Gastrocnemius medialis (tissue), 4 donors: ENCODE measurements around the gene TMEM161A. TPM values are rescaled to one million over a fixed set of nuclear protein-coding genes. Genes with fewer than 3 reads are reported as not detected.

ENCODE experiments used
- ATAC-seq, 2 donors: fragments of 150-250 bp; one replicate each; pipeline ENCODE4 v1.9.1; 2016
- DNase-seq, 2 donors: peaks; one replicate each; pipeline ENCODE4 v3.0.0-alpha.2; 2019
- H3K27ac ChIP-seq, 4 donors: fragments of 200-600 bp; sonication (generic); 1 replicate in 1 of 4; 2 replicates in 3 of 4; pipeline ENCODE4 v1.5.1; 2016 to 2018; ENCODE audit warnings: mild to moderate bottlenecking in 2 of 4, moderate library complexity in 1 of 4
- H3K27me3 ChIP-seq, 3 donors: fragments of 200-600 bp; sonication (generic) in 2 of 3; 1 replicate in 1 of 3; 2 replicates in 2 of 3; pipeline versions ENCODE4 v1.5.1 to v1.6.0; 2016 to 2019; ENCODE audit warnings: mild to moderate bottlenecking in 1 of 3, moderate library complexity in 1 of 3
- H3K36me3 ChIP-seq, 2 donors: fragments of 200-600 bp; sonication (generic) in 1 of 2; one replicate each; pipeline ENCODE4 v1.5.1; 2017 to 2018
- H3K4me1 ChIP-seq, 2 donors: fragments of 200-600 bp; sonication (generic) in 1 of 2; one replicate each; pipeline ENCODE4 v1.5.1; 2016 to 2017; ENCODE audit warnings: mild to moderate bottlenecking in 2 of 2
- H3K4me3 ChIP-seq, 4 donors: fragments of 200-600 bp; sonication (generic) in 3 of 4; 1 replicate in 1 of 4; 2 replicates in 3 of 4; pipeline ENCODE4 v1.5.1; 2016 to 2019; ENCODE audit warnings: mild to moderate bottlenecking in 2 of 4
- H3K9me3 ChIP-seq, 3 donors: fragments of 200-600 bp; sonication (generic) in 2 of 3; 1 replicate in 1 of 3; 2 replicates in 2 of 3; pipeline ENCODE4 v1.5.1; 2016 to 2019
- CTCF ChIP-seq, 5 experiments: fragments of 450-650 bp in 3 of 5; fragments of 200-600 bp in 2 of 5; sonication (generic) in 2 of 5; IDR thresholded peaks in 4 of 5; conservative IDR thresholded peaks in 1 of 5; 1 replicate in 4 of 5; 2 replicates in 1 of 5; pipeline ENCODE4 v1.5.1; 2016 to 2019; ENCODE audit warnings: antibody characterized with exemption in 5 of 5, mild to moderate bottlenecking in 3 of 5, moderate library complexity in 3 of 5
- POLR2A ChIP-seq, 2 donors: fragments of 450-650 bp; IDR thresholded peaks; one replicate each; pipeline ENCODE4 v1.6.1; 2017; ENCODE audit warnings: antibody characterized with exemption in 2 of 2, mild to moderate bottlenecking in 2 of 2, moderate library complexity in 2 of 2
- in situ Hi-C, 4 donors: fragments of 200-750 bp; cut with MboI; loops; one replicate each; pipeline versions ENCODE4 v1.15.0 to v1.8.0; 2017; ENCODE audit warnings: low sequenced_read_pairs in 4 of 4
- intact Hi-C: fragments of 100-400 bp; cut with DNase I; formaldehyde crosslinking; loops from one replicate; pipeline ENCODE4 v1.15.1; 2023; ENCODE audit warnings: low total_unique reads
- total RNA-seq, 4 donors: library from RNA; depleted of rRNA; stranded (reverse); fragments of >200 nt; gene quantifications; one replicate each; pipeline versions ENCODE4 v1.1.0 to v1.2.3, GENCODE V29; 2016

TMEM161A gene
- total RNA-seq, result 10 to 100 TPM; 30.1 to 52.1 (median 42.8) TPM

DNA sequence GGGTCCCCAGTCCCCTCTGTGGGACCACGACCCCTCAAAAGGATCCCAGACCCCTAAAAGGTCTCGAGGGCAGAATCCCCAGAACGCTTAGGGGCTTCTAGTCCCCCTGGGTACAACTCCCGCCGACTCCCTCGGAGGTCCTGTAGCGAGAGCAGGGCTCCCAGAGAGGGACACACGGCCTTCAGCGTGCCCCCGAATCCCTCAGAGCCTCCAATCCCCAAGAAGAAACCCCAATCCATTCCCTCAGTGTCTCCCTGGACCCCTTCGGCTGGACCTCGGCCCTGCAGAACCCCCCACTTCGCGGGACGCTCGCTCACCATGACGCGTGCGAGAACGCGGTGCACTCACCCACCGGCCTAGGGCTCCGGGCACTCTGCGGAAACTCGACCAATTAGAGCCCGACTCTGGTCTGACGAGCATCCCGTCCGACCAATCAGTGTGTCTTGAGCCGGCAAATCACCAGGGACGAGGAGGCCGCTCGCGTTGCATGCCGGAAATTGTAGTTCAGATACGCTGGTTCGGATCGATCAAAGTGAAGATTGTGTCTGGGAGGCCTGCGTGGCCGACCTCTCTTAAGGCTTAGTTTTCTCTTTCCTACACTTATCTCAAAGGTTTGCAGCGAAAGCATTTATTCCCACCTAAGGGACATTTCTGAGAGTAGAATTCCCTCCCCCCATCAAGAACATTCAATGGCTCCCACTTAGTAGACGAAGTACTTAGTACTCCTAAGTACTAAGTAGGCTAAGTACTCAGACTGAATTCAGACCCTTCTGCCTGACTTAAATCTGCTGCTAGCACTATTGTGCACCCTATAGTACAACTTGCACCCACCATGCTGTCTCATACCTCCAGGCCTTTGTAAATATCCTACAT lies at the start of gene TMEM161A:
Gene TMEM161A, minus strand, starts transcription at position 370 of the 873 bp plus-strand sequence. Its CDS starts 50 bp downstream, at position 320.
- Histone ChIP-seq H3K4me1 (peaks cover 7 to 14% of the 10 kb centered on the region in 2 donors), H3K9me3 (no peaks in the 10 kb centered on the region), H3K27ac (peak within 1 kb of the TSS; percentile 90 to 98 (median 94)), H3K36me3 (no peaks in the 10 kb centered on the region), H3K4me3 (peak within 1 kb of the TSS; percentile 80 to 90 (median 88)), H3K27me3 (no peaks in the 10 kb centered on the region)
- intact Hi-C loops, result loop anchor here (5.0 kb wide), 1 partner anchor 54 kb away; the partner anchor contains the start of genes BORCS8 and RFXANK
- ATAC-seq, result peak; percentile 99 to 100
- TF ChIP-seq CTCF (IDR thresholded peaks at IDR 0.05 in 4 of 5, conservative IDR thresholded peaks at IDR 0.05 in 1 of 5) (no peak), POLR2A (IDR thresholded peaks at IDR 0.05) (peak; percentile 90 to 96)
- in situ Hi-C loops, result loop anchor here in 3 of 4 donors (5.0 to 10.0 kb wide), 3 partner anchors 81 to 86 kb away; no protein-coding TSS in a partner anchor
- peak; percentile 96 to 98 for DNase-seq

GRCh38 chr19:19186742-19187141 lies 48.5 kb upstream of the TMEM161A start:
- H3K27ac ChIP-seq, result no peak overlapping the region
- DNase-seq (no peak), ATAC-seq (no peak)
- H3K4me3 ChIP-seq, result no peak overlapping the region
- TF ChIP-seq POLR2A (IDR thresholded peaks at IDR 0.05), result no peak
- no peak for TF ChIP-seq CTCF (IDR thresholded peaks at IDR 0.05 in 4 of 5, conservative IDR thresholded peaks at IDR 0.05 in 1 of 5)
- no peaks in the 10 kb centered on the region for H3K9me3 ChIP-seq
- intact Hi-C loops, result no loop called here
- H3K4me1 ChIP-seq, result peaks cover 16 to 25% of the 10 kb centered on the region in 2 donors
- peaks cover 0 to 11% of the 10 kb centered on the region in 2 donors for H3K36me3 ChIP-seq
- no peaks in the 10 kb centered on the region for H3K27me3 ChIP-seq
- in situ Hi-C loops, result no loop called here

DNA sequence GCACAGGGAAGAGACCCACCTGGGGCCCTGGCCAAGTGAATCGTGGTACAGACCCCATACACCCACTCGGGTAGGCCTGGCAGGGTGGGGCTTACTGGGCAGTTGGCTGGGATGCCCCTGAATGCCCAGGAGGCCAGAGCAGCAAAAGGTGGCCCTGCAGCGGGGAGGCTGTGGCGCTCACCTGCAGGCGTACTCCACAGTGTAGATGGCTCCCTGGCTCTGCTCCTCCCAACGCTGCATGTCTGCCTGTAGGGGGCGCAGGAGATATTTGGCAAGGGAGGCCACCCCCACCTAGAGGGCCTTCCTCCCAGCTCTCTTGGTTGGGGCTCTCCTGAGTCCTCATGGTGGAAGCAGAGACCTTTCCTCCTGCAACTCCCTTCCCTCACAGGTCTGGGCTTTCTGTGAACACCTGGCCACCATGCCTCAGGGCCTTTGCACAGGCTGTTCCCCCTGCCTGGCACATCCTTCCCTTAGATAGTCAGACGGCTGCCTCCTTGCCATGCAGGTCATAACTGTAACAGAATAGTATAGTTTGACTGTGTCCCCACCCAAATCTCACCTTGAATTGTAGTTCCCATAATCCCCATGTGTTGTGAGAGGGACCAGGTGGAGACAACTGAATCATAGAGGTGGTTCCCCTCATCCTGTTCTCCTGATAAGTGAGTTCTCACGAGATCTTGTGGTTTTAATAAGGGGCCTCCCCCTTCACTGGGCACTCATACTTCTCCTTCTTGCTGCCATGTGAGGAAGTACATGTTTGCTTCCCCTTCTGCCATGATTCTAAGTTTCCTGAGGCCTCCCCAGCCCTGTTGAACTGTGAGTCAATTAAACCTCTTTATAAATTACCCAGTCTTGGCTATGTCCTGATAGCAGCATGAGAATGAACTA lies 47.8 kb upstream of the TMEM161A start:
- peaks cover 15 to 22% of the 10 kb centered on the region in 2 donors for H3K4me1 ChIP-seq
- intact Hi-C loops (no loop called here), in situ Hi-C loops (no loop called here)
- peaks cover 0 to 17% of the 10 kb centered on the region in 2 donors for H3K36me3 ChIP-seq
- DNase-seq (no peak), ATAC-seq (peak in 1 of 2 donors; percentile 49)
- no peak overlapping the region for H3K4me3 ChIP-seq
- no peaks in the 10 kb centered on the region for H3K27me3 ChIP-seq
- no peaks in the 10 kb centered on the region for H3K9me3 ChIP-seq
- TF ChIP-seq CTCF (IDR thresholded peaks at IDR 0.05 in 4 of 5, conservative IDR thresholded peaks at IDR 0.05 in 1 of 5) (peak; percentile 19 to 55 (median 39)), POLR2A (IDR thresholded peaks at IDR 0.05) (no peak)
- H3K27ac ChIP-seq, result no peak overlapping the region

- in situ Hi-C loops (no loop called here), intact Hi-C loops (no loop called here)
- DNase-seq (no peak), ATAC-seq (no peak)
- H3K36me3 ChIP-seq, result peaks cover 0 to 35% of the 10 kb centered on the region in 2 donors
- H3K4me1 ChIP-seq, result no peaks in the 10 kb centered on the region
- no peaks in the 10 kb centered on the region for H3K27me3 ChIP-seq
- TF ChIP-seq POLR2A (IDR thresholded peaks at IDR 0.05), result no peak
- no peak for TF ChIP-seq CTCF (IDR thresholded peaks at IDR 0.05 in 4 of 5, conservative IDR thresholded peaks at IDR 0.05 in 1 of 5)
- H3K27ac ChIP-seq, result no peak overlapping the region
- no peak overlapping the region for H3K4me3 ChIP-seq
- no peaks in the 10 kb centered on the region for H3K9me3 ChIP-seq
These were observed 43.3 kb upstream of the TMEM161A start for GRCh38 chr19:19181488-19181998.
